H9 (cell line): ENCODE measurements around the gene PAX8. TPM values are rescaled to one million over a fixed set of nuclear protein-coding genes. Genes with fewer than 3 reads are reported as not detected.

Experiments
- DNase-seq: peaks from one replicate; pipeline ENCODE4 v3.0.0-alpha.2; 2017
- H2AFZ ChIP-seq: one replicate; pipeline ENCODE4 v1.6.1; 2013; ENCODE audit warnings: mild to moderate bottlenecking, low read length, control low read depth, moderate library complexity
- H2AK5ac ChIP-seq: 2 replicates; pipeline ENCODE4 v1.6.1; 2013; ENCODE audit warnings: low read length, control low read depth, mixed read lengths; ENCODE audit not compliant: insufficient read length
- H2BK120ac ChIP-seq: one replicate; pipeline ENCODE4 v1.6.1; 2013; ENCODE audit warnings: low read depth, mild to moderate bottlenecking, low read length, control low read depth, inconsistent platforms; ENCODE audit not compliant: poor library complexity, severe bottlenecking
- H2BK12ac ChIP-seq: 2 replicates; pipeline ENCODE4 v1.6.1; 2013; ENCODE audit warnings: low read length, control low read depth, mixed read lengths, low read depth; ENCODE audit not compliant: insufficient read length
- H2BK15ac ChIP-seq: 2 replicates; pipeline ENCODE4 v1.6.1; 2013; ENCODE audit warnings: low read depth, low read length, control low read depth
- H2BK20ac ChIP-seq: one replicate; pipeline ENCODE4 v1.6.1; 2013; ENCODE audit warnings: low read depth, mild to moderate bottlenecking, low read length, control low read depth, inconsistent platforms; ENCODE audit not compliant: poor library complexity, severe bottlenecking
- H2BK5ac ChIP-seq: 2 replicates; pipeline ENCODE4 v1.6.1; 2013; ENCODE audit warnings: low read length, control low read depth, mixed read lengths; ENCODE audit not compliant: insufficient read length
- H3K14ac ChIP-seq: 2 replicates; pipeline ENCODE4 v1.6.1; 2013; ENCODE audit warnings: low read length, control low read depth; ENCODE audit not compliant: insufficient read depth
- H3K18ac ChIP-seq: 2 replicates; pipeline ENCODE4 v1.6.1; 2013; ENCODE audit warnings: low read depth, mild to moderate bottlenecking, mixed read lengths, low read length, control low read depth; ENCODE audit not compliant: insufficient read length
- H3K23ac ChIP-seq: 2 replicates; pipeline ENCODE4 v1.6.1; 2013; ENCODE audit warnings: low read length, control low read depth, mixed read lengths, low read depth; ENCODE audit not compliant: insufficient read length
- H3K23me2 ChIP-seq: 2 replicates; pipeline ENCODE4 v1.6.1; 2013; ENCODE audit warnings: low read depth, mild to moderate bottlenecking, mixed read lengths, low read length, control low read depth; ENCODE audit not compliant: insufficient read length, poor library complexity, severe bottlenecking
- H3K27ac ChIP-seq: 2 replicates; pipeline ENCODE4 v1.5.1; 2013; ENCODE audit warnings: low read length, control low read depth, mixed read lengths, low read depth; ENCODE audit not compliant: insufficient read length
- H3K27me3 ChIP-seq: 2 replicates; pipeline ENCODE4 v1.6.1; 2013; ENCODE audit warnings: low read length, control low read depth, inconsistent platforms; ENCODE audit not compliant: insufficient read depth
- H3K4ac ChIP-seq: 2 replicates; pipeline ENCODE4 v1.6.1; 2013; ENCODE audit warnings: low read depth, mild to moderate bottlenecking, control low read depth, inconsistent platforms, low read length, moderate library complexity
- H3K4me1 ChIP-seq: 2 replicates; pipeline ENCODE4 v1.6.1; 2013; ENCODE audit warnings: low read length, control low read depth, inconsistent platforms; ENCODE audit not compliant: insufficient read depth
- H3K4me2 ChIP-seq: 2 replicates; pipeline ENCODE4 v1.6.1; 2013; ENCODE audit warnings: low read length, control low read depth, mixed read lengths; ENCODE audit not compliant: insufficient read length, insufficient read depth
- H3K56ac ChIP-seq: 2 replicates; pipeline ENCODE4 v1.6.1; 2013; ENCODE audit warnings: low read depth, mild to moderate bottlenecking, mixed read lengths, low read length, control low read depth; ENCODE audit not compliant: insufficient read length
- H3K79me1 ChIP-seq: 2 replicates; pipeline ENCODE4 v1.6.1; 2013; ENCODE audit warnings: low read depth, mild to moderate bottlenecking, moderate library complexity, low read length, control low read depth, inconsistent platforms; ENCODE audit not compliant: insufficient read depth, poor library complexity, severe bottlenecking
- H3K79me2 ChIP-seq: 2 replicates; pipeline ENCODE4 v1.6.1; 2013; ENCODE audit warnings: low read length, control low read depth, inconsistent platforms; ENCODE audit not compliant: insufficient read depth
- H3K9ac ChIP-seq: 2 replicates; pipeline ENCODE4 v1.6.1; 2013; ENCODE audit warnings: low read length, control low read depth, mixed read lengths; ENCODE audit not compliant: insufficient read length; ENCODE audit errors: extremely low read depth
- H3K9me3 ChIP-seq: one replicate; pipeline ENCODE4 v1.6.1; 2013; ENCODE audit warnings: low read depth, low read length, inconsistent platforms; ENCODE audit not compliant: control insufficient read depth
- H3T11ph ChIP-seq: one replicate; pipeline ENCODE4 v1.6.1; 2013; ENCODE audit warnings: mild to moderate bottlenecking, low read length, control low read depth, inconsistent platforms
- H4K20me1 ChIP-seq: one replicate; pipeline ENCODE4 v1.6.1; 2013; ENCODE audit not compliant: control insufficient read depth, insufficient read length, insufficient read depth
- H4K5ac ChIP-seq: 2 replicates; pipeline ENCODE4 v1.6.1; 2013; ENCODE audit warnings: low read depth, mild to moderate bottlenecking, mixed read lengths, low read length, control low read depth; ENCODE audit not compliant: insufficient read length
- H4K8ac ChIP-seq: replicated peaks from 2 replicates; pipeline ENCODE4 v1.6.1; 2013; ENCODE audit warnings: low read length, control low read depth, mixed read lengths, low read depth; ENCODE audit not compliant: insufficient read length
- H4K91ac ChIP-seq: 2 replicates; pipeline ENCODE4 v1.6.1; 2013; ENCODE audit warnings: low read depth, mild to moderate bottlenecking, moderate library complexity, mixed read lengths, low read length, control low read depth; ENCODE audit not compliant: insufficient read length
- H3K27ac Mint-ChIP-seq, 3 experiments: 2 replicates in 2 of 3; 3 replicates in 1 of 3; pipeline ENCODE4 v1.8.0; 2020 to 2021; ENCODE audit warnings: mixed read lengths in 3 of 3, mild to moderate bottlenecking in 1 of 3, moderate library complexity in 1 of 3
- H3K27me3 Mint-ChIP-seq: 2 replicates; pipeline ENCODE4 v1.8.0; 2021; ENCODE audit warnings: low read depth, mild to moderate bottlenecking, moderate library complexity, mixed read lengths
- H3K36me3 Mint-ChIP-seq, 3 experiments: 2 replicates in 2 of 3; 3 replicates in 1 of 3; pipeline ENCODE4 v1.8.0; 2020 to 2021; ENCODE audit warnings: low read depth in 3 of 3, mixed read lengths in 3 of 3; ENCODE audit not compliant: insufficient read depth in 1 of 3
- H3K4me1 Mint-ChIP-seq, 2 experiments: 2 replicates each; pipeline ENCODE4 v1.8.0; 2020; ENCODE audit warnings: mixed read lengths in 2 of 2
- H3K4me3 Mint-ChIP-seq, 2 experiments: 2 replicates in 1 of 2; 3 replicates in 1 of 2; pipeline ENCODE4 v1.8.0; 2020 to 2021; ENCODE audit warnings: mild to moderate bottlenecking in 2 of 2, mixed read lengths in 2 of 2, moderate library complexity in 1 of 2
- H3K9me3 Mint-ChIP-seq, 2 experiments: 2 replicates in 1 of 2; 3 replicates in 1 of 2; pipeline ENCODE4 v1.8.0; 2020; ENCODE audit warnings: mild to moderate bottlenecking in 2 of 2, mixed read lengths in 2 of 2, moderate library complexity in 1 of 2
- total RNA-seq: library from RNA; stranded (reverse); gene quantifications from 2 replicates; pipeline ENCODE4 v1.2.1, GENCODE V29; 2021
- TF ChIP-seq, protein P1 (sequence below): fragments of 200-600 bp; sonication (generic); conservative IDR thresholded peaks from 3 replicates; pipeline ENCODE4 v1.8.0; 2021; ENCODE audit warnings: antibody characterized with exemption, mild to moderate bottlenecking

The PAX8 gene
- total RNA-seq, 1 experiment from 2014 or later, result not detected

DNA sequence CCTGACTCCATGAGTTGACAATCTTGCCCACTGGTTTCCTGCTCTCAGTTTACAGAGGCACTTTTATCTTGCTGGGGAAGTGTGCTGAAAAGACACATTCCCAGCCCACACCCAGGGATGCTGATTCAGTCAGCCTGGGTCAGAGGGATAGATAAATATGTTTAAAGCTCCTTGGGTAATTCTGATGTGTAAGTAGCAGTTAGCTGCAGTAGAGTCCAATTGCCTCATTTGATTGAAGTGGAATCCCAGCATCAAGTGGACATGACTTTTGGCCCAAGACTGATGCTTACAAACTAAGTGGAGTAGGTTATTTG lies 75.5 kb downstream of the PAX8 start:
- Histone ChIP-seq H2BK120ac (no peak overlapping the region), H3K23me2 (no peaks in the 10 kb centered on the region), H2BK5ac (no peak overlapping the region), H2AK5ac (no peak overlapping the region), H3K14ac (no peak overlapping the region), H3K23ac (no peak overlapping the region), H3K4ac (no peak overlapping the region), H3K79me2 (no peaks in the 10 kb centered on the region), H2BK12ac (no peak overlapping the region), H3T11ph (no peak overlapping the region), H3K27ac (no peak overlapping the region), H2BK15ac (no peak overlapping the region), H3K4me2 (no peak overlapping the region), H3K4me1 (no peaks in the 10 kb centered on the region), H2BK20ac (no peak overlapping the region), H4K5ac (no peak overlapping the region), H4K91ac (no peak overlapping the region), H3K18ac (no peak overlapping the region), H4K8ac (no peak overlapping the region), H3K56ac (no peak overlapping the region), H2AFZ (no peak overlapping the region), H3K27me3 (no peaks in the 10 kb centered on the region), H3K9ac (no peak overlapping the region), H4K20me1 (no peaks in the 10 kb centered on the region), H3K9me3 (no peaks in the 10 kb centered on the region), H3K79me1 (no peaks in the 10 kb centered on the region)
- Mint-ChIP-seq H3K9me3 (no peaks in the 10 kb centered on the region; a peak in 2 of 5 replicates), H3K27ac (no peak overlapping the region), H3K4me3 (no peak overlapping the region), H3K36me3 (no peaks in the 10 kb centered on the region), H3K4me1 (peaks cover 4 to 6% of the 10 kb centered on the region in 2 experiments; a peak in 3 of 4 replicates), H3K27me3 (peaks cover 19% of the 10 kb centered on the region)
- no peak for DNase-seq
- TF ChIP-seq, protein P1, sequence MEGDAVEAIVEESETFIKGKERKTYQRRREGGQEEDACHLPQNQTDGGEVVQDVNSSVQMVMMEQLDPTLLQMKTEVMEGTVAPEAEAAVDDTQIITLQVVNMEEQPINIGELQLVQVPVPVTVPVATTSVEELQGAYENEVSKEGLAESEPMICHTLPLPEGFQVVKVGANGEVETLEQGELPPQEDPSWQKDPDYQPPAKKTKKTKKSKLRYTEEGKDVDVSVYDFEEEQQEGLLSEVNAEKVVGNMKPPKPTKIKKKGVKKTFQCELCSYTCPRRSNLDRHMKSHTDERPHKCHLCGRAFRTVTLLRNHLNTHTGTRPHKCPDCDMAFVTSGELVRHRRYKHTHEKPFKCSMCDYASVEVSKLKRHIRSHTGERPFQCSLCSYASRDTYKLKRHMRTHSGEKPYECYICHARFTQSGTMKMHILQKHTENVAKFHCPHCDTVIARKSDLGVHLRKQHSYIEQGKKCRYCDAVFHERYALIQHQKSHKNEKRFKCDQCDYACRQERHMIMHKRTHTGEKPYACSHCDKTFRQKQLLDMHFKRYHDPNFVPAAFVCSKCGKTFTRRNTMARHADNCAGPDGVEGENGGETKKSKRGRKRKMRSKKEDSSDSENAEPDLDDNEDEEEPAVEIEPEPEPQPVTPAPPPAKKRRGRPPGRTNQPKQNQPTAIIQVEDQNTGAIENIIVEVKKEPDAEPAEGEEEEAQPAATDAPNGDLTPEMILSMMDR, result no peak
